ENCODE results near the gene RASGRP3.

DNA sequence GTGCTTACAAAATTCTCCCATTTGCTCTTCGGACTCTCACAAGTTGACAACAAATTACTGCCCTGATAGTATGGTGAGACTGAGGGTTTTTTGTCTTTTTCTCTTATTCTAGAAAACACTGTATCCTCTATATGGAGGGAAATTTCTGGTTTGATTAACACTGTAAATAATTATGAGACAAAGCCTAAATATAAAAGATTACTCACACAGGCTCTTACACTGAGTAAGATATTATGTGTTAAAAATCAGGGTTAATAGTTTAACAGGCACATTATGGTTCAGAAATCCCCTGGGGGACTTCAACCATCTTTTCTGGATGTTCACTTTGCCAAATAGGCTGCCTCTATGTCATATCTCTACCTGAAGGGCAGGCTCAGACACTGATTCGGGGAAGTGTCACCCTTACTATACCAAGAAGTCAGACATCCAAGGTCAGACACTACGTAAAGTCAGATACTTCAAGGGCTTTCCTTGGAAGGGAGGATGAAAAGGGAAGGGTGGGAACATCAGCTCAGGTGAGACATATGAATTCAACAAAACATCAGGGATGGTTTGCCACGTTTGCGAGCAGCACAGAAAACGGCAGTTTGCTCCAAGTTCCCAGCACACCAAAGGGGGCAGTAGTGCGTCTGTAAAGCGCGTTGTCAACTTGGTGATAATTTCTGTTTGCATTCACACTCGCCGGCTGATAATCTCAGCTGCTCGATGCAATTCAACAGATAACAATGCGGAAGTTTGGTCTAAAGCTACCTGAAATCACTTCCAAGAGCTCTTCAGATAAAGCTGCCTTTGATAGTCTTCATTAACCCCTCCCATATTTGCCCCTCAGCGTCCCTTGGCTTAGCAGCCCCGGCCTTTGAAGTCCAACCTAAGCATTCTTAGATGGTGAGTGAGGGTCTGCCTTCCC is 972 bp upstream of the RASGRP3 start:
- TF ChIP-seq, protein P1, sequence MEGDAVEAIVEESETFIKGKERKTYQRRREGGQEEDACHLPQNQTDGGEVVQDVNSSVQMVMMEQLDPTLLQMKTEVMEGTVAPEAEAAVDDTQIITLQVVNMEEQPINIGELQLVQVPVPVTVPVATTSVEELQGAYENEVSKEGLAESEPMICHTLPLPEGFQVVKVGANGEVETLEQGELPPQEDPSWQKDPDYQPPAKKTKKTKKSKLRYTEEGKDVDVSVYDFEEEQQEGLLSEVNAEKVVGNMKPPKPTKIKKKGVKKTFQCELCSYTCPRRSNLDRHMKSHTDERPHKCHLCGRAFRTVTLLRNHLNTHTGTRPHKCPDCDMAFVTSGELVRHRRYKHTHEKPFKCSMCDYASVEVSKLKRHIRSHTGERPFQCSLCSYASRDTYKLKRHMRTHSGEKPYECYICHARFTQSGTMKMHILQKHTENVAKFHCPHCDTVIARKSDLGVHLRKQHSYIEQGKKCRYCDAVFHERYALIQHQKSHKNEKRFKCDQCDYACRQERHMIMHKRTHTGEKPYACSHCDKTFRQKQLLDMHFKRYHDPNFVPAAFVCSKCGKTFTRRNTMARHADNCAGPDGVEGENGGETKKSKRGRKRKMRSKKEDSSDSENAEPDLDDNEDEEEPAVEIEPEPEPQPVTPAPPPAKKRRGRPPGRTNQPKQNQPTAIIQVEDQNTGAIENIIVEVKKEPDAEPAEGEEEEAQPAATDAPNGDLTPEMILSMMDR (IDR thresholded peaks at IDR 0.05; ENCODE audit: low read length): peak; percentile 88
- TF ChIP-seq EZH2 (optimal IDR thresholded peaks at IDR 0.05; ENCODE audit: low read depth, low read length): no peak
